IMR-90 (cell line): ENCODE data around the gene SLIT1. TPM values are rescaled to one million over a fixed set of nuclear protein-coding genes. Genes with fewer than 3 reads are reported as not detected.

Experiments
- ATAC-seq: fragments of 200-7000 bp; cut with Tn5 transposase; 2 replicates; pipeline ENCODE4 v1.9.1; 2020; ENCODE audit warnings: low read depth, mild to moderate bottlenecking, moderate library complexity
- BruUV-seq: library from RNA; stranded (reverse); fragments of 400-500 nt; replicated peaks from 2 replicates; lab custom pipeline; 2021; lab: Mats Ljungman, UMichigan
- CTCF ChIA-PET: fragments of 300-600 bp; formaldehyde crosslinking; extraction: SDS; loops from one replicate; lab custom pipeline; 2021; ENCODE audit warnings: antibody characterized with exemption; lab: Yijun Ruan, JAX
- POLR2A ChIA-PET: fragments of 300-600 bp; sonication (Branson Sonifier 250); formaldehyde crosslinking; loops from one replicate; lab custom pipeline; 2022; ENCODE audit warnings: antibody characterized with exemption; ENCODE audit not compliant: unreplicated experiment; lab: Charles Lee
- DNase-seq: peaks from one replicate; pipeline ENCODE4 v3.0.0; 2013
- H2AFZ ChIP-seq: replicated peaks from 2 replicates; pipeline ENCODE3; 2013; ENCODE audit warnings: low read length, mild to moderate bottlenecking; ENCODE audit not compliant: poor library complexity
- H2AK5ac ChIP-seq: 2 replicates; pipeline ENCODE4 v1.6.1; 2013; ENCODE audit warnings: low read depth, low read length, inconsistent platforms
- H2AK9ac ChIP-seq: replicated peaks from 2 replicates; pipeline ENCODE3; 2013; ENCODE audit warnings: mild to moderate bottlenecking, low read depth, low read length, moderate library complexity; ENCODE audit not compliant: poor library complexity
- H2BK120ac ChIP-seq: 2 replicates; pipeline ENCODE4 v1.6.1; 2013; ENCODE audit warnings: low read depth, low read length, inconsistent platforms
- H2BK15ac ChIP-seq: 3 replicates; pipeline ENCODE4 v1.6.1; 2013; ENCODE audit warnings: low read depth, low read length, inconsistent platforms
- H2BK20ac ChIP-seq: 2 replicates; pipeline ENCODE4 v1.6.1; 2013; ENCODE audit warnings: low read depth, mild to moderate bottlenecking, inconsistent platforms, low read length, moderate library complexity
- H2BK5ac ChIP-seq: 2 replicates; pipeline ENCODE4 v1.6.1; 2013; ENCODE audit warnings: mild to moderate bottlenecking, low read depth, low read length, inconsistent platforms; ENCODE audit not compliant: poor library complexity, severe bottlenecking
- H3K14ac ChIP-seq: replicated peaks from 2 replicates; pipeline ENCODE4 v1.6.1; 2013; ENCODE audit warnings: low read depth, low read length, inconsistent platforms
- H3K18ac ChIP-seq: 2 replicates; pipeline ENCODE4 v1.6.1; 2013; ENCODE audit warnings: low read depth, low read length, control low read depth
- H3K23ac ChIP-seq: 2 replicates; pipeline ENCODE4 v1.6.1; 2013; ENCODE audit warnings: low read depth, low read length, inconsistent platforms
- H3K27ac ChIP-seq: 2 replicates; pipeline ENCODE4 v1.5.1; 2013; ENCODE audit warnings: mild to moderate bottlenecking, control low read depth, low read length; ENCODE audit not compliant: insufficient read depth
- H3K27me3 ChIP-seq: 2 replicates; pipeline ENCODE4 v1.6.1; 2013; ENCODE audit warnings: low read length; ENCODE audit not compliant: control insufficient read depth, insufficient read depth
- H3K36me3 ChIP-seq: 2 replicates; pipeline ENCODE4 v1.6.1; 2013; ENCODE audit warnings: low read length, mixed read lengths; ENCODE audit not compliant: control insufficient read depth, insufficient read depth
- H3K4ac ChIP-seq: 2 replicates; pipeline ENCODE4 v1.6.1; 2013; ENCODE audit warnings: low read depth, low read length, inconsistent platforms
- H3K4me1 ChIP-seq: 2 replicates; pipeline ENCODE4 v1.6.1; 2013; ENCODE audit warnings: low read length, mixed read lengths; ENCODE audit not compliant: control insufficient read depth, insufficient read depth
- H3K4me2 ChIP-seq: 2 replicates; pipeline ENCODE4 v1.6.1; 2013; ENCODE audit warnings: low read depth, mild to moderate bottlenecking, control low read depth, low read length, moderate library complexity
- H3K4me3 ChIP-seq: 2 replicates; pipeline ENCODE4 v1.5.1; 2013; ENCODE audit warnings: low read depth, mild to moderate bottlenecking, control low read depth, low read length, moderate library complexity; ENCODE audit not compliant: insufficient read depth
- H3K56ac ChIP-seq: 2 replicates; pipeline ENCODE4 v1.6.1; 2013; ENCODE audit warnings: low read length, inconsistent platforms; ENCODE audit not compliant: insufficient read depth; ENCODE audit errors: extremely low read depth
- H3K79me1 ChIP-seq, 2 experiments: 2 replicates each; pipeline ENCODE4 v1.6.1; 2013; ENCODE audit warnings: low read length in 2 of 2, inconsistent platforms in 1 of 2, low read depth in 1 of 2
- H3K9ac ChIP-seq: 2 replicates; pipeline ENCODE4 v1.6.1; 2013; ENCODE audit warnings: low read depth, low read length, control low read depth
- H3K9me1 ChIP-seq: 2 replicates; pipeline ENCODE4 v1.6.1; 2013; ENCODE audit warnings: low read length, inconsistent platforms; ENCODE audit not compliant: insufficient read depth
- H3K9me3 ChIP-seq: 2 replicates; pipeline ENCODE4 v1.6.1; 2013; ENCODE audit warnings: low read length; ENCODE audit not compliant: control insufficient read depth, insufficient read depth
- H4K20me1 ChIP-seq: 2 replicates; pipeline ENCODE4 v1.6.1; 2013; ENCODE audit warnings: low read length, inconsistent platforms; ENCODE audit not compliant: insufficient read depth
- H4K5ac ChIP-seq: 2 replicates; pipeline ENCODE4 v1.6.1; 2013; ENCODE audit warnings: mild to moderate bottlenecking, low read depth, low read length, control low read depth
- H4K8ac ChIP-seq, 2 experiments: 2 replicates each; pipeline ENCODE4 v1.6.1; 2013; ENCODE audit warnings: low read depth in 2 of 2, low read length in 2 of 2, control low read depth in 1 of 2, inconsistent platforms in 1 of 2
- H4K91ac ChIP-seq: 2 replicates; pipeline ENCODE4 v1.6.1; 2013; ENCODE audit warnings: low read depth, low read length, inconsistent platforms; ENCODE audit not compliant: insufficient read depth
- BHLHE40 ChIP-seq: fragments of 150-350 bp; IDR thresholded peaks from 2 replicates; pipeline ENCODE4 v1.6.1; 2016; ENCODE audit warnings: mild to moderate bottlenecking, low read depth, low read length
- CEBPB ChIP-seq: IDR thresholded peaks from 2 replicates; pipeline ENCODE4 v1.6.1; 2012; ENCODE audit warnings: low read depth, low read length, improper control_type of control experiment
- CHD1 ChIP-seq: IDR thresholded peaks from 2 replicates; pipeline ENCODE4 v1.6.1; 2012; ENCODE audit warnings: low read depth, low read length, improper control_type of control experiment
- CTCF ChIP-seq: conservative IDR thresholded peaks from 2 replicates; pipeline ENCODE4 v1.5.1; 2012; ENCODE audit warnings: mild to moderate bottlenecking, low read depth, low read length, improper control_type of control experiment
- ELK1 ChIP-seq: fragments of 150-350 bp; IDR thresholded peaks from 2 replicates; pipeline ENCODE4 v1.6.1; 2016; ENCODE audit warnings: low read depth, mild to moderate bottlenecking, low read length, moderate library complexity, borderline replicate concordance
- FOS ChIP-seq: fragments of 150-350 bp; IDR thresholded peaks from 2 replicates; pipeline ENCODE4 v1.6.1; 2016; ENCODE audit warnings: low read depth, low read length
- MAFK ChIP-seq: IDR thresholded peaks from 2 replicates; pipeline ENCODE4 v1.6.1; 2012; ENCODE audit warnings: low read depth, low read length, improper control_type of control experiment
- MAZ ChIP-seq: IDR thresholded peaks from 2 replicates; pipeline ENCODE4 v1.6.1; 2012; ENCODE audit warnings: low read depth, mild to moderate bottlenecking, low read length, improper control_type of control experiment, moderate library complexity, borderline replicate concordance
- MXI1 ChIP-seq: IDR thresholded peaks from 2 replicates; pipeline ENCODE4 v1.6.1; 2012; ENCODE audit warnings: low read depth, mild to moderate bottlenecking, low read length, moderate library complexity, borderline replicate concordance
- NFE2L2 ChIP-seq: fragments of 150-350 bp; IDR thresholded peaks from 2 replicates; pipeline ENCODE4 v1.6.1; 2016; ENCODE audit warnings: low read depth, mild to moderate bottlenecking, low read length
- POLR2A ChIP-seq: IDR thresholded peaks from 2 replicates; pipeline ENCODE4 v1.6.1; 2012; ENCODE audit warnings: mild to moderate bottlenecking, low read depth, low read length
- RAD21 ChIP-seq: IDR thresholded peaks from 2 replicates; pipeline ENCODE4 v1.6.1; 2012; ENCODE audit warnings: low read length, improper control_type of control experiment
- RCOR1 ChIP-seq: IDR thresholded peaks from 2 replicates; pipeline ENCODE4 v1.6.1; 2012; ENCODE audit warnings: mild to moderate bottlenecking, low read length, improper control_type of control experiment; ENCODE audit not compliant: insufficient replicate concordance
- RFX5 ChIP-seq: IDR thresholded peaks from 2 replicates; pipeline ENCODE4 v1.8.0; 2012; ENCODE audit warnings: low read depth, mild to moderate bottlenecking, low read length, moderate library complexity
- SMC3 ChIP-seq: fragments of 150-350 bp; IDR thresholded peaks from 2 replicates; pipeline ENCODE4 v1.6.1; 2016; ENCODE audit warnings: low read depth, mild to moderate bottlenecking, antibody characterized with exemption, low read length, moderate library complexity
- USF2 ChIP-seq: fragments of 150-350 bp; IDR thresholded peaks from 2 replicates; pipeline ENCODE4 v1.6.1; 2017; ENCODE audit warnings: mild to moderate bottlenecking, antibody characterized with exemption, low read length, low read depth
- WGBS, 2 experiments: methylation state at CpG; one replicate each; pipeline versions ENCODE4 v1.1.5 to v1.1.7; 2013; ENCODE audit warnings: missing lambda C conversion rate in 2 of 2; ENCODE audit not compliant: insufficient read length in 1 of 2; ENCODE audit errors: extremely low coverage in 2 of 2; 5-methylcytosine and 5-hydroxymethylcytosine counted together
- dilution Hi-C: fragments of 300-500 bp; cut with HindIII; formaldehyde crosslinking; loops from one replicate; pipeline ENCODE4 v1.14.3; 2018; ENCODE audit warnings: low sequenced_read_pairs; ENCODE audit not compliant: unreplicated experiment
- in situ Hi-C: fragments of 300-500 bp; cut with MboI; formaldehyde crosslinking; loops from 3 replicates; pipeline ENCODE4 v1.14.3; 2019; ENCODE audit warnings: low sequenced_read_pairs, inconsistent platforms, mixed read lengths
- intact Hi-C: fragments of 100-400 bp; cut with micrococcal nuclease; formaldehyde crosslinking; loops from 2 replicates; pipeline ENCODE4 v1.10.0; 2022
- polyA plus RNA-seq, 3 experiments: library from polyadenylated mRNA; depleted of rRNA; stranded (reverse); fragments of >200 nt; gene quantifications; 2 replicates each; pipeline ENCODE4 v1.2.3, GENCODE V29; 2012; ENCODE audit warnings: low replicate concordance in 1 of 3
- total RNA-seq: library from RNA; depleted of rRNA; stranded (reverse); fragments of >200 nt; gene quantifications from 2 replicates; pipeline ENCODE4 v1.2.3, GENCODE V29; 2012

The SLIT1 gene
- total and polyA plus RNA-seq, 2 of the 4 experiments (the other 2 are of a cell fraction), result under 0.01 TPM

- BruUV-seq, result no TSS peak
- Histone ChIP-seq H3K9ac (no peak overlapping the region), H3K4me3 (no peak overlapping the region), H3K9me3 (no peaks in the 10 kb centered on the region), H2BK120ac (no peak overlapping the region), H4K5ac (no peak overlapping the region), H3K36me3 (no peaks in the 10 kb centered on the region), H3K4ac (no peak overlapping the region), H2AK5ac (no peak overlapping the region), H2AFZ (no peak overlapping the region), H4K8ac (no peak overlapping the region), H2BK5ac (no peak overlapping the region), H3K9me1 (no peaks in the 10 kb centered on the region), H3K23ac (no peak overlapping the region), H3K27ac (no peak overlapping the region), H3K18ac (no peak overlapping the region), H2AK9ac (no peak overlapping the region), H2BK15ac (no peak overlapping the region), H2BK20ac (no peak overlapping the region), H3K14ac (no peak overlapping the region), H3K27me3 (peaks cover 32% of the 10 kb centered on the region), H3K4me1 (no peaks in the 10 kb centered on the region), H3K56ac (no peak overlapping the region), H3K4me2 (no peak overlapping the region), H4K91ac (no peak overlapping the region), H4K20me1 (no peaks in the 10 kb centered on the region), H3K79me1 (no peaks in the 10 kb centered on the region)
- in situ Hi-C loops, result no loop called here
- no peak for TF ChIP-seq CHD1
- TF ChIP-seq RCOR1, result no peak
- TF ChIP-seq FOS, result no peak
- TF ChIP-seq CTCF, result no peak
- no peak for TF ChIP-seq MAFK
- TF ChIP-seq BHLHE40, result no peak
- no peak for TF ChIP-seq CEBPB
- no peak for TF ChIP-seq USF2
- no peak for TF ChIP-seq RFX5
- no peak for TF ChIP-seq MXI1
- no peak for TF ChIP-seq POLR2A
- TF ChIP-seq SMC3, result no peak
- no peak for TF ChIP-seq NFE2L2
- TF ChIP-seq RAD21, result no peak
- no peak for TF ChIP-seq MAZ
- TF ChIP-seq ELK1, result no peak
- dilution Hi-C loops, result no loop called here
- WGBS, 2 experiments, result no CpG with 5 or more reads among the region's 14 CpGs
- DNase-seq, result no peak
- CTCF ChIA-PET, result no interaction called here
- POLR2A ChIA-PET, result no interaction called here
- intact Hi-C loops, result no loop called here
- no peak for ATAC-seq
Observed at GRCh38 chr10:97169911-97170693, 15.7 kb downstream of the SLIT1 start.
